Activated naive CD4-positive, alpha-beta T cell (primary cell): ENCODE data around the gene CAMK2D.

Source experiments
- DNase-seq, 4 experiments: peaks; one replicate each; lab custom pipeline; 2025; lab: John Stamatoyannopoulos, UW

CAMK2D gene

GRCh38 chr4:113604955-113605354 lies 156.6 kb downstream of the CAMK2D start:
- DNase-seq, result no peak

- DNase-seq, result no peak
These were observed 157.6 kb downstream of the CAMK2D start for GRCh38 chr4:113603911-113604310.

- no peak for DNase-seq
These were observed 158.8 kb downstream of the CAMK2D start for GRCh38 chr4:113602646-113603228.

GRCh38 chr4:113601636-113602035 lies 159.9 kb downstream of the CAMK2D start:
- no peak for DNase-seq

DNA sequence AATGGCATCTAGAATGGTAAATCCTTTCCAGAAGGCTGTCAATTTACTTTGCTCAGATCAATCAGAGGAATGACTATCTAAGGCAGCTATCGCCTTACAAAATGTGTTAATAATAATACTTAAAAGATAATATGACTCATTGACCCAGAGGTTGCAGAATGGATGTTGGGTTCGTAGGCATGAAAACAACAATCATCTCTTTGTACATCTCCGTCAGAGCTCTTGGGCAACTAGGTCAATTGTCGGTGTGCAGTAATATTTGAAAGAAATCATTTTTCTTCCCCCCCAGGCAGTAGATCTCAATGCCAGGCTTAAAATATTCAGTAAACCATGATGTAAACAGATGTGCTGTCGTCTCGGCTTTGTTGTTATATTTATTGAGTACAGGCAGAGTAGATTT lies 165.1 kb downstream of the CAMK2D start:
- no peak for DNase-seq

DNA sequence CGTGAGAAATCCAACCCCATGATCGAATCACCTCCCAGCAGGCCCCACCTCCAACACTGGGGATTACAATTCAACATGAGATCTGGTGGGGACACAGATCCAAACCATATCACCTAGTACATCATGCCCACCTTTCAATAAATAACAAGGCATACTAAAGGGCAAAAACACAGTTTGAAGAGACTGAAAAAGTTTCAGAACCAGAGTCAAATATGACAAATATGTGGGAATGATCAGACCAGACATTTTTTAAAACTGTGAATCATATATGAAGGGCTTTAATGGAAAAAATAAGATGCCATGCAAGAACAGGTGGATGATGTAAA lies 167.3 kb downstream of the CAMK2D start:
- no peak for DNase-seq

DNA sequence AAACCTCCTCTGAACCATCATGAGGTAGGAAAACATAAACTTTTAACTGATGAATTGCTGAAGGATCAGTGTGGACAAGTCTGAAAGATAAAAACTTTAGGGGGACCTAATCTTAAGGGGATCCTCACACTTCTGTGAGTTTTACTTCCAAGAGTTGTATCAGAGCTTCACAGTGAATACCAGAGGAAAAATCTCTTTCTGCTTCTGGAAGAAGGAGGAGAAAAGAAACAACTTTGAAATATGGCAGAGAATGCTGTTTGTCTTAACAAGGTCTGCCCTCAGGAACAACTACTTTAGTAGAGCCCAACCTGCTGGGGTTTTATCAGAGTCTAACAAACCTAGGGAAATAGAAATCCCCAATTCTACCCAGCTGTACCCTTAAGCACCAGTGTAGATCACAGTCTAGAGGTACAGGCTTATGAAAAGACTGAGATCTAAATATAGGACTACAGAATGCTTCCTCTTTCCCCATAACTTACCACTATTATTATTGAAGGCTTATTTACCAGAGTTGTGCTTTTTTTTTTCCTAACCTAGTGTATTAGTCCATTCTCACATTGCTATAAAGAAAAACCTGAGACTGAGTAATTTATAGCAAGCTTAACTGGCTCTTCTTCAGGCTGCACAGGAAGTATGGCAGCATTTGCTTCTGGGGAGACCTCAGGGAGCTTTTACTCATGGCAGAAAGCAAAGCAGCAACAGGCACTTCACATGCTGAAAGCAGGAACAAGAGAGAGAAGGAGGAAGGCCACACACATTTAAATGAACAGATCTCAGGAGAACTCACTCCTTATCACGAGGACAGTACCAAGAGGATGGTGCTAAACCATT lies 167.9 kb downstream of the CAMK2D start:
- DNase-seq, result no peak

GRCh38 chr4:113591982-113592381 lies 169.6 kb downstream of the CAMK2D start:
- DNase-seq, result no peak

- DNase-seq, result no peak
These were observed 172.5 kb downstream of the CAMK2D start for GRCh38 chr4:113588895-113589668.

DNA sequence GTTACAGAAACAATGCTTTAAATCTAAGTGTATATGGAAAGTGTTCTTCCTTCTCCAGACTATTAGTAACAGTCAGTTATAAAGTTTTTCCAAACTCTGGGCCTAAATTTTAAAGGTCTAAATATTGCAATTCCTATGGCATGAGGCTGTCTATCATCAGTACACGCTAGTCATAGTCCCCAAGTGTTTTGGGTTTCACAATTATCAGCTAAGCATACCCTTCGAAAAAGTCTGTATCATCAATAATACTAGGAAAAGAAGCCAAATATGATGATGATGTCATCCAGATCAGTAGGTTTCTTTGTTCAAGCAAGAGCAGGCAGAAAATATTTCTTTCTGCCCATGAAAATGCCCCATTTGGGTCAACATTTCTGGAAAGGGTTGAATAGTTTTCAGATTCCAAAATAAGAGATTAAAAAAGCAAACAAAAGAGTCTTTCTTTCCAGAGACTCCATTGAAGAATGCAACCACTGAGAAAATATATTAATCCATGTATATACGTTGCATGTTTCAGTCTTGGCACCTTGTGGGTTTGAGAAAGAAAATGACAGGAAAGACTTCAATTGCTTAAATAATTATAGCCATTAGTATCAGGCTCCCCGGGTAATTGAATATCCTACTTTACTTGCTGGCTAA lies 173.8 kb downstream of the CAMK2D start:
- DNase-seq, result no peak

DNA sequence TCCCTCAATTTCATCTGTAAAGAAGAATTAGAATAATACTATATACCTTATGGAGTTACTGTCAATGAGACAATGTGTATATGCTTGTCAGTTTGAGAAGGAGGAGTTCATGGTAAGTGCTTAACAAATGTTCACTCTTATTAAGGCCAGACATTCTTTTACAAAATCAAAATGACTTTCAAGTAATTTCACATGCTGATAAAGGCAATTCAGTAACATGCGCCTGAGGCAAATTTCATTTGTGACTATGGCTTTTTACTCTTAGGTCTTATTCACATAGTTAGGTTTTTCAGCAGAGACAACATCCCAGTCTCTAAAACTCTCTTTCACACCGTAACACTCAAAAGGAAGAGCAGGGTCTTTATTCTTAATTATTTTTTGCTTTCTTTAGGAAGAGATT lies 174.4 kb downstream of the CAMK2D start:
- no peak for DNase-seq

GRCh38 chr4:113586072-113586471 lies 175.5 kb downstream of the CAMK2D start:
- DNase-seq, result no peak

DNA sequence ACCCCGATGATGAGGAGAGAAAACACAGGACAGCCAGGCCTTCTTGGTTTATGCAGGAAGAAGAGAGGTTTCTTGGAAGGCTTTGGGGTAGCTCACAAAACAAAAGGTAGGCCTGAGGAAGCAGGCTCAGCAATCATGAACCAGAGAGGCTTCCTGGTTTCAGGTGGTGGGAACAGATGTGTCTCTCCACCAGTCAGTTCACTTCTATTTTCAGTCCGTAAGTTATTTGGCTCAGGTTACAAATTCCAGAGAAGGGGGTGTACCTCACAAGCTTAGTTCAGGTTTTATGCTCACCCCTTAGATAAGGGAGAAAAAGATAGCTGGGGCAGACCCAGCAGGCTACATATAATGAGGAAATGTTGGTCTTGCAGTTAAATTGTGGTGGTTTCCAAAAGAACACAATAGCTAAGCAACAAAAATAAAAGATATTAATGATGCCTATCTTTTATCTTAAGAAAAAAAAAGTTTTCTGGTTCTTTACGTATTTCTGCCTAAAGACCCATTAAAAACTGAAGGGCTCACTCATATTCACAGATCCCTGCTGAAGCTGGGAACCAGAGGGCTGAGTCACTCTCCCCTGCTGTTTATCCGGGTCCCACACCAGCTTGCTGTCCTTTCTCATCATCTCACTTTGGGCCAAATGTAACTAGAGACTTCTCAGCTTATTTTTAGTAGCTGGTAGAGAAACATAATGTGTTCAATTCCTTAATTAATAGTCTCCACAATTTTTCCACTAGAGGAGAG lies 177.0 kb downstream of the CAMK2D start:
- no peak for DNase-seq

DNA sequence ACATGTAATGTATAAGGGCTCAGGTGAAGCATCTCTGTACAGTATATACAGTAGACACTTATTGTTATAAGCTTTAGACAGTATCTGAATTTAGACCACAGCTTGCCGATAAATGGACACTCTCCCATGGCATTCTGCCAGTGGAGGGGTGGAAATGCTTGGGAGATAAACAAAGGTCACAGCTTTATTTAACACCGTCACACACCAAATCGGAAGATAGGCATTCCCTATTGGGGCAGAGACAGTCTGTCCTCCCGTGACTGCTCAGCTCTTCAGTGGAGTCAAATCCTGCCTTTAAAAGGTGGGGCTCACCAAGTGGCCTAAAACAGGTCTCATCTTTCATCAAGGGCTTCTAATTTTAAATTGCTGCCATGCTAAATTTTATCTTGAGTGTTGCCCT lies 178.8 kb downstream of the CAMK2D start:
- DNase-seq, result no peak

DNA sequence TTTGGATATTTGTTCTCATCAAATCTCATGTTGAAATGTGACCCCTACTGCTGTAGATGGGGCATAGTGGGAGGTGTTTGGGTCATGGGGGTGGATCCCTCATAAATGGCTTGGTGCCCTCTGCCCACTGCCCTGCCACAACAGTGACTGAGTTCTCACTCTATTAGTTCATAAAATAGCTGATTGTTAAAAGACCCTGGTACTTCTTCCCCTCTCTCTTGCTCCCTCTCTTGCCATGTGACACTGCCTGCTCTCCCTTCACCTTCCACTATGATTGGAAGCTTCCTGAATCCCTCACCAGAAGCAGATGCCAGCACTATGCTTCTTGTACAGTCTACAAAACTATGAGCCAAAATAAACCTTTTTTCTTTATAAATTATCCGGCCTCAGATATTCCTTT lies 182.2 kb downstream of the CAMK2D start:
- no peak for DNase-seq

GRCh38 chr4:113576947-113577678 lies 184.4 kb downstream of the CAMK2D start:
- no peak for DNase-seq

- no peak for DNase-seq
These were observed 186.1 kb downstream of the CAMK2D start for GRCh38 chr4:113575401-113575800.

DNA sequence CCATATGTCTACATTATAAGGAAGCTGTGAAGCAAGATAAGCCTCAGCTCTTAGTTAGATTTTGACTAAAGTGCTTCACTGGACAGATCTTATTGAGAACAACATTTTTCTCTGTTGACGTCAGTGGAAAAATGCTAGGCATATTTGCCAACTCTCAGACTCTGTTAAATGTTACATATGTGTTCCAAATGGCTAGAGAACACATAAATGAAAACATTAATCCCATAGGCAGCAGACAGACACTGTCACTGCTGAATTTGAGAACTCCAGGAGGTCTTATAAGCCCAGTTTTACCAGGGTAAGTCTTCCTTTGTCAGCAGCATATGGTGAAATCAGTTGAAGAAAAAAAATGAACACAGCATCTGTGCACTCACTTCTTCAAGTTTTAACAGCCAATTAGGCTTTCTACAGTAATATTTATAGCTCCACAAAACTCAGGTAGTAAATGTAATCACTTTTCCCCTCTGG lies 186.9 kb downstream of the CAMK2D start:
- no peak for DNase-seq

DNA sequence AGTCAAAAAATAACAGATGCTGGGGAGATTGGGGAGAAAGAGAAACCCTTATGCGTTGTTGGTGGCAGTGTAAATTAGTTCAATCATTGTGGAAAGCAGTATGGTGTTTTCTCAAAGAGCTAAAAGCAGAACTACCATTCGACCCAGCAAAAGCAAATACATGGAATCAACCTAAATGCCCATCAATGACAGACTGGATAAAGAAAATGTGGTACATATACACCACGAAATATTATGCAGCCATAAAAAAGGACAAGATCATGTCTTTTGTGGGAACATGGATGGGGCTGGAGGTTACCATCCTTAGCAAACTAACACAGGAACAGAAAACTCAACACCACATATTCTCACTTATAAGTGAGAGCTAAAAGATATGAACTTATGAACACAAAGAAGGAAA lies 188.9 kb downstream of the CAMK2D start:
- no peak for DNase-seq

DNA sequence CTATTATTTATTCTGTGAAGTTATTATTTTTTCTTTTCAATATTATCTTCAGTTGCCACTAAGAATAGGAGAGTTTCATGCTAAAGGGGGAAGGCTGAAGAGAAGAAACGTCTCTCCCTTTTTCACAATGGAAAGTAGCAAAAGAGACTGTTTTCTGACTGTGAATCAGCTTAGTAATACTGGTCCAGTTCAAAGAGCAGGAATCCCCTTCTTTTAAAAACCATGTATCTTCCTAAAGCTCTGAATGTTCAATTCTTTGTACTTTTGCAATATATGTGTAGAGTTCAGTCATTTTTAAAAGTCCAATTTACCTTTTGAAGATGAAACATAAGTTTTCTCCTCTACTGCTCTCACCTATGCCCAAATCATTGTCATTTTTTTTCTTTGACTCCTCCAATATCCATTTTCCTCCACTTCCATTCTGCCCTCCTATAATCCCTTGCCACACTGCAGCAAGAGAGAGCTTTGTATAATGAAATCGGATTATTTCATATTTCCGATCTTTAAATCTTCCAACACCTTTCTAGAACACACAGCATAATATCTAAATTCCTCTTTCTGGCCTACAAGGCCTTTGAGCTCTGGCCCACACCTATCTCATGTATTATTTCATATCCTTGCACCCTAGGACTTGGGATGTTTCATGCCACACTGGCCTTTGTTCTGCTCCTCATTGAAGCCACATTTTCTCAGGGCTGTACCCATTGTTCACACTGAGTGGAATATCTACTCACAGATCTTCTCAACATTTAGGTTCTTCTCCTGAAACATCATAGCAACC lies 195.3 kb downstream of the CAMK2D start:
- DNase-seq, result no peak

GRCh38 chr4:113565702-113566012 lies 195.9 kb downstream of the CAMK2D start:
- DNase-seq, result no peak
